Measurements from ENCODE around the gene ST6GALNAC4. TPM values are rescaled to one million over a fixed set of nuclear protein-coding genes. Genes with fewer than 3 reads are reported as not detected.

Gene ST6GALNAC4
- total and polyA plus RNA-seq, 10 of the 15 experiments (the other 5 are each of a cell fraction or from before 2014, with no cell fraction given): 4.2 to 63.2 (median 35.2) TPM

GRCh38 chr9:127923046-127923445 is 6.2 kb upstream of the ST6GALNAC4 start:
- H3K36me3 ChIP-seq (ENCODE audit: control insufficient read depth in 2 of 2, insufficient read depth in 2 of 2, low read length in 1 of 2): no peaks in the 10 kb centered on the region
- no peak overlapping the region for H3K4me2 ChIP-seq (ENCODE audit: control insufficient read depth, insufficient read depth)
- ChIA-PET POLR2A (interaction anchor here (1.2 kb wide), 1 partner anchor 188 kb away, joined by 3 read pairs; the partner anchor contains the start of gene TOR2A), CTCF (interaction anchor here (0.7 to 9.9 kb wide), 8 partner anchors 9 to 333 kb away, joined by 3 to 91 read pairs (median 10); partner anchors contain the start of gene TOR2A), RAD21 (ENCODE audit: unreplicated experiment) (interaction anchor here (1.1 to 8.2 kb wide), 4 partner anchors 53 to 188 kb away, joined by 3 to 83 read pairs (median 11); partner anchors contain the start of gene TOR2A), SMC1A (ENCODE audit: uncharacterized antibody, unreplicated experiment) (interaction anchor here (0.8 to 2.7 kb wide), 3 partner anchors 53 to 334 kb away, joined by 3 to 7 read pairs (median 3); no protein-coding TSS in a partner anchor)
- intact Hi-C loops (cut with micrococcal nuclease; ENCODE audit: unreplicated experiment): no loop called here
- TF ChIP-seq ATF3 (IDR thresholded peaks at IDR 0.05; ENCODE audit: borderline replicate concordance, extremely low read depth, low read depth, low read length) (no peak), NFYB (IDR thresholded peaks at IDR 0.05; ENCODE audit: insufficient read depth, low read depth, low read length) (peak; percentile 60)
- WGBS (ENCODE audit: insufficient coverage, insufficient replicate concordance, low lambda C conversion rate, missing lambda C conversion rate): 60% methylated on average over 6 of the region's 6 CpGs
- in situ Hi-C loops (cut with MboI): no loop called here
- no peak for DNase-seq (ENCODE audit: low read depth, low spot score)
- no TSS peak for BruUV-seq (replicated peaks)
- H3K4me3 ChIP-seq: no peak overlapping the region
- no peak overlapping the region for H2AFZ ChIP-seq (ENCODE audit: control insufficient read depth, low read depth, low read length)
- no peak for FAIRE-seq
- peaks cover 0 to 4% of the 10 kb centered on the region in 2 experiments; a peak in 3 of 4 replicates for H3K27me3 ChIP-seq (replicated peaks in 1 of 2; ENCODE audit: control insufficient read depth in 2 of 2, insufficient read depth in 2 of 2, low read length in 1 of 2)
- H3K79me2 ChIP-seq (ENCODE audit: control insufficient read depth, insufficient read depth, low read length): no peaks in the 10 kb centered on the region
- no peaks in the 10 kb centered on the region for H4K20me1 ChIP-seq (ENCODE audit: control insufficient read depth, insufficient read depth)
- H3K4me1 ChIP-seq (ENCODE audit: control insufficient read depth, insufficient read depth, low read length): peaks cover 12% of the 10 kb centered on the region
- H3K9me3 ChIP-seq (replicated peaks; ENCODE audit: control insufficient read depth, insufficient read depth, low read length): no peaks in the 10 kb centered on the region
- H3K27ac ChIP-seq (ENCODE audit: control insufficient read depth, insufficient read depth): no peak overlapping the region
- ATAC-seq: no peak
- H3K9ac ChIP-seq (ENCODE audit: control insufficient read depth, insufficient read depth, low read length): no peak overlapping the region

DNA sequence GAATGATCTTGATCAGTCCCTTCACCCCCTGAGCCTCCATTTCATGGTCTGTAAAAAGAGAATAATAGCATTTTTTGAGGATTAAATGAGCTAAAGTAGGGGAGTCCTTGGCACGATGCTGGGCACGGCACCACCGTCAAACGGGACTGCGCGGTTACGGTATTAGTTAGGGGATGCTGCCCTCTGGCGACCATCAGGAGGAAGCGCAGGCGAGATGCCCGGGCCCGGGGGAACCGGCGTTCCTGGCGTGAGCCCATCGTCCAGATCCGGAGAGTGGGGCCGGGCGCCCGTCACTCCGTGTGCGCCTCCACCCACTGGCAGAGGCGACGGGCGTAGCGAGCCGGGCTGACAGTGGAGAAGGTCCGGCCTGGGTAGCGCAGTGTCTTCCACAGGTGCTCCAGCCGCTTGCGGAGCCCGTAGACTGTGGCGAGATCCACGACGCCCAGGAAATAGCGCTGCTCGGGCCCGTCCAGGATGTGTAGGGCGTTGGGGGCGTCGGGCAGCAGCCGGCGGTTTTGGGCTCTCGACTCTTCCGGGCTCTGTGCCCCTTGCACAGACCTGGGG is 4.8 kb upstream of the ST6GALNAC4 start:
- intact Hi-C loops (cut with micrococcal nuclease; ENCODE audit: unreplicated experiment): loop anchor here (1.0 to 2.0 kb wide), 4 partner anchors 51 to 331 kb away; partner anchors contain the start of gene TOR2A
- peak; percentile 92 for FAIRE-seq
- SMC1A ChIA-PET (ENCODE audit: uncharacterized antibody, unreplicated experiment): interaction anchor here (0.5 to 3.1 kb wide), 24 partner anchors 9 to 333 kb away, joined by 3 to 22 read pairs (median 4); partner anchors contain the start of genes CDK9, PIP5KL1, PTRH1 and TOR2A
- no peak for TF ChIP-seq EZH2 (IDR thresholded peaks at IDR 0.05; ENCODE audit: borderline replicate concordance, control insufficient read depth, low read depth, low read length)
- TF ChIP-seq TCF12 (IDR thresholded peaks at IDR 0.05; ENCODE audit: low read depth, low read length): 0 out of 2 replicates have a peak, but pooled peaks have one; percentile 6
- no peak for TF ChIP-seq HDAC6 (IDR thresholded peaks at IDR 0.05; ENCODE audit: unreplicated experiment)
- TF ChIP-seq RELA (IDR thresholded peaks at IDR 0.05; ENCODE audit: borderline replicate concordance, partially characterized antibody): peak; percentile 55
- TF ChIP-seq POLR2AphosphoS2 (IDR thresholded peaks at IDR 0.05; ENCODE audit: low read depth, low read length): no peak
- no peak for TF ChIP-seq WRNIP1 (IDR thresholded peaks at IDR 0.05; ENCODE audit: borderline replicate concordance, low read depth, low read length)
- TF ChIP-seq YY1 (IDR thresholded peaks at IDR 0.05; ENCODE audit: low read depth, low read length): peak; percentile 46; the same call in 1 of the 2 replicates
- no peak for TF ChIP-seq MAX (IDR thresholded peaks at IDR 0.05; ENCODE audit: low read depth, low read length)
- TF ChIP-seq CHD2 (IDR thresholded peaks at IDR 0.05; ENCODE audit: borderline replicate concordance, low read depth, low read length): 0 out of 2 replicates have a peak, but pooled peaks have one; percentile 10
- TF ChIP-seq CHD4 (IDR thresholded peaks at IDR 0.05): no peak
- 0 out of 2 replicates have a peak, but pooled peaks have one; percentile 67 for TF ChIP-seq STAT1 (conservative IDR thresholded peaks at IDR 0.05)
- TF ChIP-seq BHLHE40 (IDR thresholded peaks at IDR 0.05; ENCODE audit: borderline replicate concordance in 1 of 2, low read depth in 2 of 2, low read length in 1 of 2): peak in 1 of 2 experiments; percentile 64; a peak in 2 of 4 replicates
- TF ChIP-seq ZNF274 (IDR thresholded peaks at IDR 0.05; ENCODE audit: insufficient read depth, insufficient read length): no peak

More for the DNA sequence above, 4.8 kb upstream of the ST6GALNAC4 start:
- Histone ChIP-seq H3K79me2 (ENCODE audit: control insufficient read depth, insufficient read depth, low read length) (peaks cover 2% of the 10 kb centered on the region), H3K9ac (ENCODE audit: control insufficient read depth, insufficient read depth, low read length) (no peak overlapping the region), H3K9me3 (replicated peaks; ENCODE audit: control insufficient read depth, insufficient read depth, low read length) (no peaks in the 10 kb centered on the region), H3K27ac (ENCODE audit: control insufficient read depth, insufficient read depth) (no peak overlapping the region), H2AFZ (ENCODE audit: control insufficient read depth, low read depth, low read length) (no peak overlapping the region; the same call in 1 of the 2 replicates), H3K36me3 (ENCODE audit: control insufficient read depth in 2 of 2, insufficient read depth in 2 of 2, low read length in 1 of 2) (no peaks in the 10 kb centered on the region), H3K4me2 (ENCODE audit: control insufficient read depth, insufficient read depth) (0 out of 2 replicates have a peak overlapping the region, but pooled peaks have one; percentile 1), H3K4me1 (ENCODE audit: control insufficient read depth, insufficient read depth, low read length) (peaks cover 15% of the 10 kb centered on the region), H3K27me3 (replicated peaks in 1 of 2; ENCODE audit: control insufficient read depth in 2 of 2, insufficient read depth in 2 of 2, low read length in 1 of 2) (no peaks in the 10 kb centered on the region; a peak in 1 of 4 replicates), H3K4me3 (no peak overlapping the region), H4K20me1 (ENCODE audit: control insufficient read depth, insufficient read depth) (no peaks in the 10 kb centered on the region)
- WGBS (ENCODE audit: insufficient coverage, insufficient replicate concordance, low lambda C conversion rate, missing lambda C conversion rate): 10% methylated on average over 45 of the region's 45 CpGs
- ChIA-PET CTCF (interaction anchor here (0.6 to 9.9 kb wide), 43 partner anchors 9 to 707 kb away, joined by 3 to 91 read pairs (median 4); partner anchors contain the start of genes CDK9, DPM2, ENG and PIP5KL1), RAD21 (ENCODE audit: unreplicated experiment) (interaction anchor here (0.7 to 8.2 kb wide), 18 partner anchors 8 to 337 kb away, joined by 3 to 83 read pairs (median 4); partner anchors contain the start of genes CDK9, FPGS, PIP5KL1 and SH2D3C), POLR2A (no interaction called here)
- BruUV-seq (replicated peaks): no TSS peak
- ATAC-seq (peak; percentile 39), DNase-seq (ENCODE audit: low read depth, low spot score) (no peak)
- in situ Hi-C loops (cut with MboI): no loop called here
